Activated naive CD4-positive, alpha-beta T cell treated with anti-CD3 and anti-CD28 coated beads, Interleukin-2, amount 50 U/mL, for 72 hours (primary cell): ENCODE results near the gene AHDC1. TPM values are rescaled to one million over a fixed set of nuclear protein-coding genes. Genes with fewer than 3 reads are reported as not detected.
"Not testable (repeated sequence)": the region's sequence is repeated elsewhere in the genome, so short reads cannot be mapped to it uniquely, and the experiment has no call there.

Experiments
- ATAC-seq, 2 donors: fragments of 150-1000 bp; cut with Tn5 transposase; 2 replicates each; pipeline ENCODE4 v1.10.0; 2021; ENCODE audit warnings: mild to moderate bottlenecking in 2 of 2, moderate library complexity in 2 of 2
- DNase-seq, 2 donors: peaks; one replicate each; pipeline ENCODE4 v3.0.0; 2021 to 2022; ENCODE audit warnings: low spot score in 2 of 2
- H3K27ac Mint-ChIP-seq, 2 donors: one replicate each; pipeline ENCODE4 v1.8.0; 2022; ENCODE audit warnings: mild to moderate bottlenecking in 2 of 2, mixed read lengths in 2 of 2
- H3K36me3 Mint-ChIP-seq, 2 donors: one replicate each; pipeline ENCODE4 v1.8.0; 2022; ENCODE audit warnings: mixed read lengths in 2 of 2
- H3K9me3 Mint-ChIP-seq, 2 donors: one replicate each; pipeline ENCODE4 v1.8.0; 2022; ENCODE audit warnings: mixed read lengths in 2 of 2
- total RNA-seq, 2 donors: library from RNA; stranded (reverse); gene quantifications; one replicate each; pipeline ENCODE4 v1.2.3, GENCODE V29; 2022

Gene AHDC1
- total RNA-seq, 2 donors from 2014 or later: 12.8 to 16.5 TPM

- ATAC-seq: no peak
- Mint-ChIP-seq H3K9me3 (no peaks in the 10 kb centered on the region), H3K36me3 (no peaks in the 10 kb centered on the region), H3K27ac (no peak overlapping the region)
- no peak for DNase-seq
Measured at GRCh38 chr1:27635396-27636142, 31.6 kb upstream of the AHDC1 start.

- no peak for ATAC-seq
Measured at GRCh38 chr1:27634985-27635367, 31.0 kb upstream of the AHDC1 start, which contains the start of gene FGR. Gene FGR (minus strand): TSS chr1:27635185. CDS start chr1:27623916, 11,269 bp downstream.

GRCh38 chr1:27634177-27634984 is 30.4 kb upstream of the AHDC1 start:
- no peak for ATAC-seq
- DNase-seq: peak in 1 of 2 donors; percentile 73
- H3K27ac Mint-ChIP-seq: peak overlapping the region in 1 of 2 donors; percentile 4

More at GRCh38 chr1:27634985-27635367, 31.0 kb upstream of the AHDC1 start, which contains the start of gene FGR:
- no peaks in the 10 kb centered on the region for H3K36me3 Mint-ChIP-seq
- no peak for DNase-seq
- no peaks in the 10 kb centered on the region for H3K9me3 Mint-ChIP-seq
- peak within 1 kb of the TSS in 1 of 2 donors; percentile 4 for H3K27ac Mint-ChIP-seq

GRCh38 chr1:27633640-27634176 is 29.8 kb upstream of the AHDC1 start:
- Mint-ChIP-seq H3K36me3 (no peaks in the 10 kb centered on the region), H3K27ac (peak overlapping the region in 1 of 2 donors; percentile 46), H3K9me3 (no peaks in the 10 kb centered on the region)
- ATAC-seq (no peak), DNase-seq (no peak)

More at GRCh38 chr1:27634177-27634984, 30.4 kb upstream of the AHDC1 start:
- H3K36me3 Mint-ChIP-seq: no peaks in the 10 kb centered on the region
- no peaks in the 10 kb centered on the region for H3K9me3 Mint-ChIP-seq

- ATAC-seq (no peak), DNase-seq (no peak)
- H3K9me3 Mint-ChIP-seq: no peaks in the 10 kb centered on the region
- peak overlapping the region; percentile 46 to 88 for H3K27ac Mint-ChIP-seq
- H3K36me3 Mint-ChIP-seq: no peaks in the 10 kb centered on the region
Measured at GRCh38 chr1:27633298-27633610, 29.3 kb upstream of the AHDC1 start.

- H3K36me3 Mint-ChIP-seq: no peaks in the 10 kb centered on the region
- DNase-seq: peak; percentile 56 to 83
- ATAC-seq: peak; percentile 76 to 77
- H3K9me3 Mint-ChIP-seq: no peaks in the 10 kb centered on the region
- H3K27ac Mint-ChIP-seq: peak overlapping the region; percentile 68 to 88
Measured at GRCh38 chr1:27632387-27633297, 28.7 kb upstream of the AHDC1 start.

GRCh38 chr1:27630859-27631491 is 27.0 kb upstream of the AHDC1 start:
- Mint-ChIP-seq H3K36me3 (no peaks in the 10 kb centered on the region), H3K27ac (peak overlapping the region in 1 of 2 donors; percentile 88), H3K9me3 (no peaks in the 10 kb centered on the region)
- DNase-seq (no peak), ATAC-seq (no peak)

- Mint-ChIP-seq H3K27ac (no peak overlapping the region), H3K9me3 (no peaks in the 10 kb centered on the region), H3K36me3 (no peaks in the 10 kb centered on the region)
- ATAC-seq (no peak), DNase-seq (no peak)
Measured at GRCh38 chr1:27628712-27629111, 24.8 kb upstream of the AHDC1 start.

- H3K36me3 Mint-ChIP-seq, DNase-seq, H3K9me3 Mint-ChIP-seq, H3K27ac Mint-ChIP-seq, ATAC-seq: not testable (repeated sequence)
Measured at GRCh38 chr1:27627733-27628132, 23.8 kb upstream of the AHDC1 start.

- ATAC-seq (no peak), DNase-seq (no peak)
- no peak overlapping the region for H3K27ac Mint-ChIP-seq
- no peaks in the 10 kb centered on the region for H3K36me3 Mint-ChIP-seq
- H3K9me3 Mint-ChIP-seq: no peaks in the 10 kb centered on the region
Measured at GRCh38 chr1:27627061-27627460, 23.1 kb upstream of the AHDC1 start.

GRCh38 chr1:27626031-27626935 is 22.3 kb upstream of the AHDC1 start:
- H3K36me3 Mint-ChIP-seq: no peaks in the 10 kb centered on the region
- H3K27ac Mint-ChIP-seq: peak overlapping the region in 1 of 2 donors; percentile 10
- ATAC-seq (no peak), DNase-seq (no peak)
- no peaks in the 10 kb centered on the region for H3K9me3 Mint-ChIP-seq

GRCh38 chr1:27624467-27625178 is 20.7 kb upstream of the AHDC1 start:
- H3K36me3 Mint-ChIP-seq: no peaks in the 10 kb centered on the region
- H3K27ac Mint-ChIP-seq: no peak overlapping the region
- ATAC-seq (no peak), DNase-seq (no peak)
- H3K9me3 Mint-ChIP-seq: no peaks in the 10 kb centered on the region

- Mint-ChIP-seq H3K9me3 (no peaks in the 10 kb centered on the region), H3K36me3 (no peaks in the 10 kb centered on the region), H3K27ac (no peak overlapping the region)
- no peak for ATAC-seq
- no peak for DNase-seq
Measured at GRCh38 chr1:27623327-27624212, 19.6 kb upstream of the AHDC1 start.

- DNase-seq (no peak), ATAC-seq (peak in 1 of 2 donors; percentile 54)
- Mint-ChIP-seq H3K36me3 (no peaks in the 10 kb centered on the region), H3K27ac (no peak overlapping the region), H3K9me3 (no peaks in the 10 kb centered on the region)
Measured at GRCh38 chr1:27622828-27623227, 18.9 kb upstream of the AHDC1 start.
